ENCODE measurements around the gene OR51B4. TPM values are rescaled to one million over a fixed set of nuclear protein-coding genes. Genes with fewer than 3 reads are reported as not detected.

OR51B4 gene
- total RNA-seq, 2 donors from 2014 or later, result not detected

DNA sequence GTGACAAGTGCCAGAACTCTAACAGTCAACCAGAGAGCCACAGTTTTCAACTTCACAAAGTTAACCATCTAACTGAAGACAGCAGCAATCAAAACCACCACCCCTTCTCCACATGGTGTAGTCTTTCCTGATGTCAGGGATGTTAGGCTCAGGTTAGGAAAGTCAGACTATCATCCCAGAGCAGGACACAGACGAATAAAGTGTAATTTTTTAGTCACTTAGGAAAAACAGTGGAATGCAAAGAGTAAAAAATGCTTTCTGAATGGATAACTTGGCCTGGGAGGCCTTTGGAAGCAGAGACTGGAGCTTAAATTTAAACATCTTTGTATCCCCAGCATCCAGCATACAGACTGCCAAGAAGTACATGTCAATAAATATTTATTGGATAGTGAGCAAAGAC lies 15.4 kb downstream of the OR51B4 start:
- H3K4me3 ChIP-seq, result no peak overlapping the region
- no peaks in the 10 kb centered on the region for H3K36me3 ChIP-seq
- no peak overlapping the region for H3K27ac ChIP-seq
- TF ChIP-seq, protein P1, sequence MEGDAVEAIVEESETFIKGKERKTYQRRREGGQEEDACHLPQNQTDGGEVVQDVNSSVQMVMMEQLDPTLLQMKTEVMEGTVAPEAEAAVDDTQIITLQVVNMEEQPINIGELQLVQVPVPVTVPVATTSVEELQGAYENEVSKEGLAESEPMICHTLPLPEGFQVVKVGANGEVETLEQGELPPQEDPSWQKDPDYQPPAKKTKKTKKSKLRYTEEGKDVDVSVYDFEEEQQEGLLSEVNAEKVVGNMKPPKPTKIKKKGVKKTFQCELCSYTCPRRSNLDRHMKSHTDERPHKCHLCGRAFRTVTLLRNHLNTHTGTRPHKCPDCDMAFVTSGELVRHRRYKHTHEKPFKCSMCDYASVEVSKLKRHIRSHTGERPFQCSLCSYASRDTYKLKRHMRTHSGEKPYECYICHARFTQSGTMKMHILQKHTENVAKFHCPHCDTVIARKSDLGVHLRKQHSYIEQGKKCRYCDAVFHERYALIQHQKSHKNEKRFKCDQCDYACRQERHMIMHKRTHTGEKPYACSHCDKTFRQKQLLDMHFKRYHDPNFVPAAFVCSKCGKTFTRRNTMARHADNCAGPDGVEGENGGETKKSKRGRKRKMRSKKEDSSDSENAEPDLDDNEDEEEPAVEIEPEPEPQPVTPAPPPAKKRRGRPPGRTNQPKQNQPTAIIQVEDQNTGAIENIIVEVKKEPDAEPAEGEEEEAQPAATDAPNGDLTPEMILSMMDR (IDR thresholded peaks at IDR 0.05), result no peak
- H3K27me3 ChIP-seq, result no peaks in the 10 kb centered on the region
- H3K9me3 ChIP-seq, result no peaks in the 10 kb centered on the region
- no peak overlapping the region for H3K9ac ChIP-seq (ENCODE audit: low read depth in 2 of 2, low read length in 2 of 2)
- no peak for DNase-seq
- H3K4me1 ChIP-seq, result no peaks in the 10 kb centered on the region
- intact Hi-C loops (cut with DNase I), result no loop called here

DNA sequence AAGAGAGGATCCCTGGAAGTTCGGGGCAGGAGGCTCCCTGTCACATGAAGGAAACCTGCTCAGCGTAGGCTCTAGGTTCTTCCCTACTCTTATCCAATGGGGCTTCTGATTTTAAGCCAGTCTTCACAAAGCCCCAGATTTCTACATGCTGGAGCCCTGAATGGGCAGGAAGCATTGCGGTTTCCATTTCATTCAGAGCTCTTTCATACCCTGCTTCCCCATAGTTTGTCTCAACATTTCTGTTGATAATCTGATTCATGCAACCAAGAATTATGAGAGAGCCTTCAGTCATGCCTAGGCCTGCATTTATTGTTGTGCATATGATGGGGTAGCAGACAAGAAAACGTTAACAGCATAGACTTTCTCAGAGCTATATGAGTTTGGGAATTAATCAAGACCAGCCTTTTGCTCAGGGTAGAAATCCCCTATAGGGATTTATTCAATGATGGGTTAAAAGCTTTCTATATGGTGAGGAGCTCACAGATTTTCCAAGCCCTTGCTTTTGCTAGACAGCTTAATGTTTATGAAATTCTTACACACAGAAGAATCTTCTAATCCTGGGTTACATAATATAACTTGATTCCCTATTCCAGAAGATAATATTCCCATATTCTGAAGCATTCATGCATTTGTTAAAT lies 15.9 kb downstream of the OR51B4 start:
- no peaks in the 10 kb centered on the region for H3K9me3 ChIP-seq
- TF ChIP-seq, protein P1 (IDR thresholded peaks at IDR 0.05), result no peak
- H3K4me1 ChIP-seq, result no peaks in the 10 kb centered on the region
- no peak overlapping the region for H3K27ac ChIP-seq
- H3K36me3 ChIP-seq, result no peaks in the 10 kb centered on the region
- intact Hi-C loops (cut with DNase I), result no loop called here
- no peak overlapping the region for H3K4me3 ChIP-seq
- H3K9ac ChIP-seq (ENCODE audit: low read depth in 2 of 2, low read length in 2 of 2), result no peak overlapping the region
- DNase-seq, result no peak
- H3K27me3 ChIP-seq, result no peaks in the 10 kb centered on the region

DNA sequence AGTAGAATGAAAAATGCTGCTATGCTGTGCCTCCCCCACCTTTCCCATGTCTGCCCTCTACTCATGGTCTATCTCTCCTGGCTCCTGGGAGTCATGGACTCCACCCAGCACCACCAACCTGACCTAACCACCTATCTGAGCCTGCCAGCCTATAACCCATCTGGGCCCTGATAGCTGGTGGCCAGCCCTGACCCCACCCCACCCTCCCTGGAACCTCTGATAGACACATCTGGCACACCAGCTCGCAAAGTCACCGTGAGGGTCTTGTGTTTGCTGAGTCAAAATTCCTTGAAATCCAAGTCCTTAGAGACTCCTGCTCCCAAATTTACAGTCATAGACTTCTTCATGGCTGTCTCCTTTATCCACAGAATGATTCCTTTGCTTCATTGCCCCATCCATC lies 17.1 kb downstream of the OR51B4 start:
- Histone ChIP-seq H3K4me1 (no peaks in the 10 kb centered on the region), H3K27ac (no peak overlapping the region), H3K36me3 (no peaks in the 10 kb centered on the region), H3K9me3 (no peaks in the 10 kb centered on the region), H3K4me3 (no peak overlapping the region), H3K27me3 (no peaks in the 10 kb centered on the region), H3K9ac (ENCODE audit: low read depth in 2 of 2, low read length in 2 of 2) (no peak overlapping the region)
- no peak for DNase-seq
- intact Hi-C loops (cut with DNase I), result no loop called here
- TF ChIP-seq, protein P1 (IDR thresholded peaks at IDR 0.05), result no peak

DNA sequence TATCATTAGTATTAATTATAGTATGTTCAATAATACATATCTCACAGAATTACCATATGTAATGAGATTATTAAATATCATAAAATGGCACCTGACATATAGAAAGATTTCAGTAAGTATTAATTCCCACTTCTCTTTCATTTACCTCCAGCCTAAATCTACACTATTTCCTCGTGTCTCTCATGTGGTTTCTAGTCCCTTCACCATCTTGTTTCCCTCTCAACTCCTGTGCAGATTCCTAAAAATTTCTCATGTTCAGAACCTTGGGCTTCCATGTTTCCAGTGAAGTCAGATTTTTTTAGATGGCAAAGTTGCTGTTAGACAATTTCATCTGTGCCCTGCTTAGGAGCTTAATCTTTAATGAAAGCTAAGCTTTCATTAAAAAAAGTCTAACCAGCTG lies 17.9 kb downstream of the OR51B4 start:
- Histone ChIP-seq H3K9ac (ENCODE audit: low read depth in 2 of 2, low read length in 2 of 2) (no peak overlapping the region), H3K4me3 (no peak overlapping the region), H3K36me3 (no peaks in the 10 kb centered on the region), H3K4me1 (no peaks in the 10 kb centered on the region), H3K27ac (no peak overlapping the region), H3K9me3 (no peaks in the 10 kb centered on the region), H3K27me3 (no peaks in the 10 kb centered on the region)
- intact Hi-C loops (cut with DNase I), result no loop called here
- DNase-seq, result no peak
- TF ChIP-seq, protein P1 (IDR thresholded peaks at IDR 0.05), result no peak

DNA sequence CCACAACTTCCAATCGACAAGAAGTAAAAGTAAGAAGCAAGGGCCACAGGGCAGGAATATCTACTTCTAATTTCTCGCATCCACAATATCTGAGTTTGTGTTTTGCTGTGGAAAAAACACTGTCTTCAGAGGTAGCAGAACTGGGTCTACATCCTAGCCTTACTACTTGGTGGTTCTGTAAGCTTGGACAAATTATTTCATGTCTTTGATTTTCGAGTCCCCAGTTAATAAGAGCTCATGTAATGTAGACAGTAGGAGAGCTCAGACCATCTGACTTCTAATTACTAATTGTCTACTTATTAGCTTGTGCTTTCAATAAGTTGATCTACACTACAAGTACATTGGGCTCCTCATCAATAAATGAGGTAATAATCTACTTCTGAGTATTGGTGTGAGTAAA lies 18.7 kb downstream of the OR51B4 start:
- H3K36me3 ChIP-seq, result no peaks in the 10 kb centered on the region

More for the DNA sequence above, 18.7 kb downstream of the OR51B4 start:
- H3K9ac ChIP-seq (ENCODE audit: low read depth in 2 of 2, low read length in 2 of 2), result no peak overlapping the region
- DNase-seq, result no peak
- no peaks in the 10 kb centered on the region for H3K4me1 ChIP-seq
- TF ChIP-seq, protein P1 (IDR thresholded peaks at IDR 0.05), result no peak
- no peaks in the 10 kb centered on the region for H3K9me3 ChIP-seq
- no peaks in the 10 kb centered on the region for H3K27me3 ChIP-seq
- intact Hi-C loops (cut with DNase I), result no loop called here
- no peak overlapping the region for H3K27ac ChIP-seq
- H3K4me3 ChIP-seq, result no peak overlapping the region

All from colonic mucosa (tissue), 4 donors.